IMR-90 (cell line): ENCODE results near the gene SDS. TPM values are rescaled to one million over a fixed set of nuclear protein-coding genes. Genes with fewer than 3 reads are reported as not detected.

Experiments used
- ATAC-seq: fragments of 200-7000 bp; cut with Tn5 transposase; 2 replicates; pipeline ENCODE4 v1.9.1; 2020; ENCODE audit warnings: low read depth, mild to moderate bottlenecking, moderate library complexity
- BruUV-seq: library from RNA; stranded (reverse); fragments of 400-500 nt; replicated peaks from 2 replicates; lab custom pipeline; 2021; lab: Mats Ljungman, UMichigan
- CTCF ChIA-PET: fragments of 300-600 bp; formaldehyde crosslinking; extraction: SDS; loops from one replicate; lab custom pipeline; 2021; ENCODE audit warnings: antibody characterized with exemption; lab: Yijun Ruan, JAX
- POLR2A ChIA-PET: fragments of 300-600 bp; sonication (Branson Sonifier 250); formaldehyde crosslinking; loops from one replicate; lab custom pipeline; 2022; ENCODE audit warnings: antibody characterized with exemption; ENCODE audit not compliant: unreplicated experiment; lab: Charles Lee
- DNase-seq: peaks from one replicate; pipeline ENCODE4 v3.0.0; 2013
- H2AFZ ChIP-seq: replicated peaks from 2 replicates; pipeline ENCODE3; 2013; ENCODE audit warnings: low read length, mild to moderate bottlenecking; ENCODE audit not compliant: poor library complexity
- H2AK5ac ChIP-seq: 2 replicates; pipeline ENCODE4 v1.6.1; 2013; ENCODE audit warnings: low read depth, low read length, inconsistent platforms
- H2AK9ac ChIP-seq: replicated peaks from 2 replicates; pipeline ENCODE3; 2013; ENCODE audit warnings: mild to moderate bottlenecking, low read depth, low read length, moderate library complexity; ENCODE audit not compliant: poor library complexity
- H2BK120ac ChIP-seq: 2 replicates; pipeline ENCODE4 v1.6.1; 2013; ENCODE audit warnings: low read depth, low read length, inconsistent platforms
- H2BK15ac ChIP-seq: 3 replicates; pipeline ENCODE4 v1.6.1; 2013; ENCODE audit warnings: low read depth, low read length, inconsistent platforms
- H2BK20ac ChIP-seq: 2 replicates; pipeline ENCODE4 v1.6.1; 2013; ENCODE audit warnings: low read depth, mild to moderate bottlenecking, inconsistent platforms, low read length, moderate library complexity
- H2BK5ac ChIP-seq: 2 replicates; pipeline ENCODE4 v1.6.1; 2013; ENCODE audit warnings: mild to moderate bottlenecking, low read depth, low read length, inconsistent platforms; ENCODE audit not compliant: poor library complexity, severe bottlenecking
- H3K14ac ChIP-seq: replicated peaks from 2 replicates; pipeline ENCODE4 v1.6.1; 2013; ENCODE audit warnings: low read depth, low read length, inconsistent platforms
- H3K18ac ChIP-seq: 2 replicates; pipeline ENCODE4 v1.6.1; 2013; ENCODE audit warnings: low read depth, low read length, control low read depth
- H3K23ac ChIP-seq: 2 replicates; pipeline ENCODE4 v1.6.1; 2013; ENCODE audit warnings: low read depth, low read length, inconsistent platforms
- H3K27ac ChIP-seq: 2 replicates; pipeline ENCODE4 v1.5.1; 2013; ENCODE audit warnings: mild to moderate bottlenecking, control low read depth, low read length; ENCODE audit not compliant: insufficient read depth
- H3K27me3 ChIP-seq: 2 replicates; pipeline ENCODE4 v1.6.1; 2013; ENCODE audit warnings: low read length; ENCODE audit not compliant: control insufficient read depth, insufficient read depth
- H3K36me3 ChIP-seq: 2 replicates; pipeline ENCODE4 v1.6.1; 2013; ENCODE audit warnings: low read length, mixed read lengths; ENCODE audit not compliant: control insufficient read depth, insufficient read depth
- H3K4ac ChIP-seq: 2 replicates; pipeline ENCODE4 v1.6.1; 2013; ENCODE audit warnings: low read depth, low read length, inconsistent platforms
- H3K4me1 ChIP-seq: 2 replicates; pipeline ENCODE4 v1.6.1; 2013; ENCODE audit warnings: low read length, mixed read lengths; ENCODE audit not compliant: control insufficient read depth, insufficient read depth
- H3K4me2 ChIP-seq: 2 replicates; pipeline ENCODE4 v1.6.1; 2013; ENCODE audit warnings: low read depth, mild to moderate bottlenecking, control low read depth, low read length, moderate library complexity
- H3K4me3 ChIP-seq: 2 replicates; pipeline ENCODE4 v1.5.1; 2013; ENCODE audit warnings: low read depth, mild to moderate bottlenecking, control low read depth, low read length, moderate library complexity; ENCODE audit not compliant: insufficient read depth
- H3K56ac ChIP-seq: 2 replicates; pipeline ENCODE4 v1.6.1; 2013; ENCODE audit warnings: low read length, inconsistent platforms; ENCODE audit not compliant: insufficient read depth; ENCODE audit errors: extremely low read depth
- H3K79me1 ChIP-seq, 2 experiments: 2 replicates each; pipeline ENCODE4 v1.6.1; 2013; ENCODE audit warnings: low read length in 2 of 2, inconsistent platforms in 1 of 2, low read depth in 1 of 2
- H3K9ac ChIP-seq: 2 replicates; pipeline ENCODE4 v1.6.1; 2013; ENCODE audit warnings: low read depth, low read length, control low read depth
- H3K9me1 ChIP-seq: 2 replicates; pipeline ENCODE4 v1.6.1; 2013; ENCODE audit warnings: low read length, inconsistent platforms; ENCODE audit not compliant: insufficient read depth
- H3K9me3 ChIP-seq: 2 replicates; pipeline ENCODE4 v1.6.1; 2013; ENCODE audit warnings: low read length; ENCODE audit not compliant: control insufficient read depth, insufficient read depth
- H4K20me1 ChIP-seq: 2 replicates; pipeline ENCODE4 v1.6.1; 2013; ENCODE audit warnings: low read length, inconsistent platforms; ENCODE audit not compliant: insufficient read depth
- H4K5ac ChIP-seq: 2 replicates; pipeline ENCODE4 v1.6.1; 2013; ENCODE audit warnings: mild to moderate bottlenecking, low read depth, low read length, control low read depth
- H4K8ac ChIP-seq, 2 experiments: 2 replicates each; pipeline ENCODE4 v1.6.1; 2013; ENCODE audit warnings: low read depth in 2 of 2, low read length in 2 of 2, control low read depth in 1 of 2, inconsistent platforms in 1 of 2
- H4K91ac ChIP-seq: 2 replicates; pipeline ENCODE4 v1.6.1; 2013; ENCODE audit warnings: low read depth, low read length, inconsistent platforms; ENCODE audit not compliant: insufficient read depth
- BHLHE40 ChIP-seq: fragments of 150-350 bp; IDR thresholded peaks from 2 replicates; pipeline ENCODE4 v1.6.1; 2016; ENCODE audit warnings: mild to moderate bottlenecking, low read depth, low read length
- CEBPB ChIP-seq: IDR thresholded peaks from 2 replicates; pipeline ENCODE4 v1.6.1; 2012; ENCODE audit warnings: low read depth, low read length, improper control_type of control experiment
- CHD1 ChIP-seq: IDR thresholded peaks from 2 replicates; pipeline ENCODE4 v1.6.1; 2012; ENCODE audit warnings: low read depth, low read length, improper control_type of control experiment
- CTCF ChIP-seq: conservative IDR thresholded peaks from 2 replicates; pipeline ENCODE4 v1.5.1; 2012; ENCODE audit warnings: mild to moderate bottlenecking, low read depth, low read length, improper control_type of control experiment
- FOS ChIP-seq: fragments of 150-350 bp; IDR thresholded peaks from 2 replicates; pipeline ENCODE4 v1.6.1; 2016; ENCODE audit warnings: low read depth, low read length
- MAFK ChIP-seq: IDR thresholded peaks from 2 replicates; pipeline ENCODE4 v1.6.1; 2012; ENCODE audit warnings: low read depth, low read length, improper control_type of control experiment
- MAZ ChIP-seq: IDR thresholded peaks from 2 replicates; pipeline ENCODE4 v1.6.1; 2012; ENCODE audit warnings: low read depth, mild to moderate bottlenecking, low read length, improper control_type of control experiment, moderate library complexity, borderline replicate concordance
- NFE2L2 ChIP-seq: fragments of 150-350 bp; IDR thresholded peaks from 2 replicates; pipeline ENCODE4 v1.6.1; 2016; ENCODE audit warnings: low read depth, mild to moderate bottlenecking, low read length
- POLR2A ChIP-seq: IDR thresholded peaks from 2 replicates; pipeline ENCODE4 v1.6.1; 2012; ENCODE audit warnings: mild to moderate bottlenecking, low read depth, low read length
- RAD21 ChIP-seq: IDR thresholded peaks from 2 replicates; pipeline ENCODE4 v1.6.1; 2012; ENCODE audit warnings: low read length, improper control_type of control experiment
- RCOR1 ChIP-seq: IDR thresholded peaks from 2 replicates; pipeline ENCODE4 v1.6.1; 2012; ENCODE audit warnings: mild to moderate bottlenecking, low read length, improper control_type of control experiment; ENCODE audit not compliant: insufficient replicate concordance
- RFX5 ChIP-seq: IDR thresholded peaks from 2 replicates; pipeline ENCODE4 v1.8.0; 2012; ENCODE audit warnings: low read depth, mild to moderate bottlenecking, low read length, moderate library complexity
- SMC3 ChIP-seq: fragments of 150-350 bp; IDR thresholded peaks from 2 replicates; pipeline ENCODE4 v1.6.1; 2016; ENCODE audit warnings: low read depth, mild to moderate bottlenecking, antibody characterized with exemption, low read length, moderate library complexity
- WGBS, 2 experiments: methylation state at CpG; one replicate each; pipeline versions ENCODE4 v1.1.5 to v1.1.7; 2013; ENCODE audit warnings: missing lambda C conversion rate in 2 of 2; ENCODE audit not compliant: insufficient read length in 1 of 2; ENCODE audit errors: extremely low coverage in 2 of 2; 5-methylcytosine and 5-hydroxymethylcytosine counted together
- dilution Hi-C: fragments of 300-500 bp; cut with HindIII; formaldehyde crosslinking; loops from one replicate; pipeline ENCODE4 v1.14.3; 2018; ENCODE audit warnings: low sequenced_read_pairs; ENCODE audit not compliant: unreplicated experiment
- in situ Hi-C: fragments of 300-500 bp; cut with MboI; formaldehyde crosslinking; loops from 3 replicates; pipeline ENCODE4 v1.14.3; 2019; ENCODE audit warnings: low sequenced_read_pairs, inconsistent platforms, mixed read lengths
- intact Hi-C: fragments of 100-400 bp; cut with micrococcal nuclease; formaldehyde crosslinking; loops from 2 replicates; pipeline ENCODE4 v1.10.0; 2022
- polyA plus RNA-seq, 3 experiments: library from polyadenylated mRNA; depleted of rRNA; stranded (reverse); fragments of >200 nt; gene quantifications; 2 replicates each; pipeline ENCODE4 v1.2.3, GENCODE V29; 2012; ENCODE audit warnings: low replicate concordance in 1 of 3
- total RNA-seq: library from RNA; depleted of rRNA; stranded (reverse); fragments of >200 nt; gene quantifications from 2 replicates; pipeline ENCODE4 v1.2.3, GENCODE V29; 2012
- TF ChIP-seq, protein P1 (sequence below): fragments of 150-350 bp; IDR thresholded peaks from 2 replicates; pipeline ENCODE4 v1.6.1; 2017; ENCODE audit warnings: mild to moderate bottlenecking, antibody characterized with exemption, low read length, low read depth
- TF ChIP-seq, protein P2 (sequence below): fragments of 150-350 bp; IDR thresholded peaks from 2 replicates; pipeline ENCODE4 v1.6.1; 2016; ENCODE audit warnings: low read depth, mild to moderate bottlenecking, low read length, moderate library complexity, borderline replicate concordance

SDS gene
- total and polyA plus RNA-seq, 2 of the 4 experiments (the other 2 are of a cell fraction): not detected

- H2BK15ac ChIP-seq: no peak overlapping the region
- no peaks in the 10 kb centered on the region for H3K79me1 ChIP-seq
- DNase-seq: no peak
- H3K23ac ChIP-seq: no peak overlapping the region
- no peak overlapping the region for H3K4ac ChIP-seq
- H3K9ac ChIP-seq: no peak overlapping the region
- H2AK5ac ChIP-seq: no peak overlapping the region
- in situ Hi-C loops: no loop called here
- H3K9me1 ChIP-seq: no peaks in the 10 kb centered on the region; the same call in 1 of the 2 replicates
- ChIA-PET CTCF (no interaction called here), POLR2A (no interaction called here)
- no peaks in the 10 kb centered on the region for H4K20me1 ChIP-seq
- no peak overlapping the region for H4K91ac ChIP-seq
- H3K56ac ChIP-seq: no peak overlapping the region
- dilution Hi-C loops: no loop called here
- no peak overlapping the region for H2AFZ ChIP-seq
- H4K8ac ChIP-seq: no peak overlapping the region
- no peak overlapping the region for H2BK5ac ChIP-seq
- peaks cover 4% of the 10 kb centered on the region; the same call in 1 of the 2 replicates for H3K27me3 ChIP-seq
- no peak overlapping the region for H3K18ac ChIP-seq
- no peak for ATAC-seq
- no peak overlapping the region for H3K27ac ChIP-seq
- H3K14ac ChIP-seq: no peak overlapping the region
- no peak overlapping the region for H2BK120ac ChIP-seq
- BruUV-seq: no TSS peak
- no peak overlapping the region for H4K5ac ChIP-seq
- peaks cover 4% of the 10 kb centered on the region; the same call in 1 of the 2 replicates for H3K36me3 ChIP-seq
- intact Hi-C loops: no loop called here
- no peak overlapping the region for H2AK9ac ChIP-seq
- WGBS, 2 experiments: 88% methylated on average over 5 of the region's 5 CpGs; no CpG with 5 or more reads in 1 of the 2 experiments
- TF ChIP-seq NFE2L2: no peak
- TF ChIP-seq MAZ: no peak
- TF ChIP-seq RFX5: no peak
- no peak for TF ChIP-seq POLR2A
- TF ChIP-seq BHLHE40: no peak
- no peak for TF ChIP-seq SMC3
- no peak for TF ChIP-seq RCOR1
- TF ChIP-seq, protein P1, sequence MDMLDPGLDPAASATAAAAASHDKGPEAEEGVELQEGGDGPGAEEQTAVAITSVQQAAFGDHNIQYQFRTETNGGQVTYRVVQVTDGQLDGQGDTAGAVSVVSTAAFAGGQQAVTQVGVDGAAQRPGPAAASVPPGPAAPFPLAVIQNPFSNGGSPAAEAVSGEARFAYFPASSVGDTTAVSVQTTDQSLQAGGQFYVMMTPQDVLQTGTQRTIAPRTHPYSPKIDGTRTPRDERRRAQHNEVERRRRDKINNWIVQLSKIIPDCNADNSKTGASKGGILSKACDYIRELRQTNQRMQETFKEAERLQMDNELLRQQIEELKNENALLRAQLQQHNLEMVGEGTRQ: no peak
- no peak for TF ChIP-seq FOS
- TF ChIP-seq MAFK: no peak
- TF ChIP-seq CTCF: no peak
- TF ChIP-seq, protein P2, sequence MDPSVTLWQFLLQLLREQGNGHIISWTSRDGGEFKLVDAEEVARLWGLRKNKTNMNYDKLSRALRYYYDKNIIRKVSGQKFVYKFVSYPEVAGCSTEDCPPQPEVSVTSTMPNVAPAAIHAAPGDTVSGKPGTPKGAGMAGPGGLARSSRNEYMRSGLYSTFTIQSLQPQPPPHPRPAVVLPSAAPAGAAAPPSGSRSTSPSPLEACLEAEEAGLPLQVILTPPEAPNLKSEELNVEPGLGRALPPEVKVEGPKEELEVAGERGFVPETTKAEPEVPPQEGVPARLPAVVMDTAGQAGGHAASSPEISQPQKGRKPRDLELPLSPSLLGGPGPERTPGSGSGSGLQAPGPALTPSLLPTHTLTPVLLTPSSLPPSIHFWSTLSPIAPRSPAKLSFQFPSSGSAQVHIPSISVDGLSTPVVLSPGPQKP: no peak
- TF ChIP-seq CHD1: no peak
- TF ChIP-seq CEBPB: no peak
- no peak for TF ChIP-seq RAD21
- no peak overlapping the region for H2BK20ac ChIP-seq
- H3K4me3 ChIP-seq: no peak overlapping the region
- H3K4me1 ChIP-seq: no peaks in the 10 kb centered on the region
- no peaks in the 10 kb centered on the region; the same call in 1 of the 2 replicates for H3K9me3 ChIP-seq
- no peak overlapping the region for H3K4me2 ChIP-seq
Measured at GRCh38 chr12:113393749-113394148, 9.9 kb downstream of the SDS start.
